HG03139 (cell line): ENCODE measurements around the gene MRPL28.
"Not testable (repeated sequence)": the region's sequence is repeated elsewhere in the genome, so short reads cannot be mapped to it uniquely, and the experiment has no call there.

Source experiments
- ATAC-seq: cut with Tn5 transposase; IDR thresholded peaks from one replicate; pipeline ENCODE4 v1.9.1; 2021; ENCODE audit not compliant: unreplicated experiment

MRPL28 gene

GRCh38 chr16:373848-374615 lies 3.7 kb upstream of the MRPL28 start:
- ATAC-seq = no peak

DNA sequence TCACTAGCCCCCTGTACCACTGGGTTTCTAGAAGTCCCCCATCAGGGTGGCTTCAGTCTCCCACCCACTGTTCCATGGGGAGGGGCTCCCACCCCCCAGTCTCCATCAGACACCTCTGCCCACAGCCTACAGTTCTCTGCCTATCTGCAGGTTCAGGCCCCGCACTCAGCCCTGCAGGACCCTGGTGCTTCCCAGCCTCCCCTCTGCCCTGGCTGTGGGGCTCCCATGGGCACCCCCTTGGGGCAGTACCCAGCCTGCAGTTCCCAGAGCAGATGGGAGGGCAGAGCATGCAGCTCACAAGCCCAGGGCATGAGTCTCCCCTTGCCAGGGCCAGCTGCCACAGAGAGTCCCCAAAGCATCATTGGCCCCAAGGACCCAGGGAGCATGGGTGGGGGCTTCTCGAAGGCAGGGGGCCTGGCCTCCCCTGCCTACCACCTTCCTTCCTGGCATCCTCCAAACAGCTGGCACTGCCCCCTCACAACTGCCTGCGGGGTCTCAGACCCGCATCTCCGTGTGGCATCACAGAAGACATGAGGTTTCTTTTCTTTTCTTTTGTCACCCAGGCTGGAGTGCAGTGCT lies 2.8 kb upstream of the MRPL28 start:
- no peak for ATAC-seq

- ATAC-seq = no peak
Measured at GRCh38 chr16:372302-372983, 2.1 kb upstream of the MRPL28 start.

DNA sequence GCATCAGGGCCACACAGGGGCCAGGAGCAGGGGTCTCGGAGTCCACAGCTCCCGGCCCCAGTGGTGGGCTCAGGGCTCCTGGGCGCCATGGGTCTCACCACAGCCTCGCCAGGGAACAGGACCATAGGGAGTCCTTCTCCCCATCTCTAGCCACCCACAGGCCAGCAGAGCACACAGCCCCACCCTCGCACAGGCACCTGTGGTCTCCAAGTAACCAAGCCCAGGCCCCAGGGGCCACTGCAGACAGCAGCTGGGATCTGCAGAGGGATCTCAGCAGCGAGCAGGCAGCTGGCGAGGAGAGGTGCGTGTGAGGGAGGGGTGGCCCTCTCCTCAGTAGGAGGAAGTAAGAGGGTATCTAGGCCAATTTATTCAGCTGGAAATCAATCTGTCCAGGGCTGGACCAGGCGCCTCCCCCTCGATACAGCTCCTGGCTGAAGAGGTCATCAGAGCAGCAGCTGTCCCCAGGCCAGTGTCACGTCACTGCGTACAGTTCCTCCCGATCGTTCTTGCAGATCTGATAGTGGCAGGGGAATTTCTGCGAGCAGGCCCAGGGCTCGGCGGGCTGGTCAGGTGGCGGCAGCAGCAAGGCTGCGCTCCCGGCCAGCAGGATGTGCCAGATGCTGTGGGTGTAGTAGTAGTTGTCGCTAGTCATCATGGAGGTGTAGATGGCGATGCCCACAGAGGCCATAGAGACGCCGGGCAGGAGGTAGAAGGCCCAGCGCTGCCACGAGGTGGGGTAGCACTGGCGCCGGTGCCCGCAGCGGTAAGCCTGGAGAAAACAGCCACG lies 1.4 kb upstream of the MRPL28 start:
- no peak for ATAC-seq

DNA sequence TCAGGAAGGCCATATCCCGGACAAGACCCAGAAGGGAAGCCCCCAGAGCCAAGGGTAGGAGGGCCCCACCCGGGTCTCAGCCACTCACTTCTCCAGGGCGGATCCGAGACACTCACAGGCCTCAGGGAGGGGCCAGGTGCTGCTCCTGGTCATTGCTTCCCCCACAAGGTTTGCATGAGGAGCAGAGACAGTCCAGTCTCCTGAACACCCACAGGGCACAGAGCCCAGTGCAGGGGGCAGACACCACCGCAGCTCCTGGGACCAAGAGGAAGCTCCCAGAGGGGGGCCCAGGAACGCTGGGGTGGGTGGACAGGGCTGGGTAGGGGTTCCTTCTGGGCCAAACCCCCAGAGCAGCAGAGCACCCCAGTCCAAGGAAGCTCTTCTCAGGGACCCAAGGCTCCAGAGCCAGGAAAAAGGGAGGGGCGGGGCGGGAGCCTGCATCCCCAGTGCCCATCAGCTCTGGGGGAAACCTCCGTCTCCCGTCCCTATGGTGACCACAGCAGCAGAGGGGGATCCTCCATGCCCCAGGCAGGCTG lies 709 bp upstream of the MRPL28 start:
- no peak for ATAC-seq

DNA sequence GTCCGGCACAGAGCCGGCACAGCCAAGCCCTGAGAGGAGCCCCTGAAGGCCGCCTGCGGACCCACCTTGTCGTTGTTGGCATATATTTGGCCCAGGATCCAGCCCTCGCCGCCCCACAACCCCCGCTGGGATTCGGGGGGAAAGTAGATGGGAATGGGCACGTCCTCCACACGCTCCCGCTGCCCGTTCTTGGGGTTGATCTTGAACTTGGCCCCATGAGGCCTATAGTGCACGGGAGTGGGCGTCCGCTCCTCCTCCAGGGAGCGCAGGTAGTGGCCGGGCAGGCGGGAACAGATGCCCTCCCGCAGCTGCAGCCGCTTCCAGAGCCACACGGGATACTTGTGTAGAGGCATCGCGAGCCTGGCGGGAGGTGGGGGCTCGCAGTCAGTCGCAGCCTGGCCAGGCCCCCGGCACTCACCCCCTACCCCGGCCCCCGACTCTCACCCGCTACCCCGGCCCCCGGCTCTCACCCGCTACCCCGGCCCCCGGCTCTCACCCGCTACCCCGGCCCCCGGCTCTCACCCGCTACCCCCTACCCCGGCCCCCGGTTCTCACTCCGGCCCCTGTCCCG lies 387 bp downstream of the MRPL28 start:
- no peak for ATAC-seq

GRCh38 chr16:369275-369865 lies 968 bp downstream of the MRPL28 start:
- no peak for ATAC-seq

- ATAC-seq = no peak
Measured at GRCh38 chr16:368388-369158, 1.8 kb downstream of the MRPL28 start.

- ATAC-seq = no peak
Measured at GRCh38 chr16:367333-367903, 2.9 kb downstream of the MRPL28 start.

GRCh38 chr16:366476-366875 lies 3.9 kb downstream of the MRPL28 start:
- no peak for ATAC-seq

- no peak for ATAC-seq
Measured at GRCh38 chr16:364595-365491, 5.5 kb downstream of the MRPL28 start.

DNA sequence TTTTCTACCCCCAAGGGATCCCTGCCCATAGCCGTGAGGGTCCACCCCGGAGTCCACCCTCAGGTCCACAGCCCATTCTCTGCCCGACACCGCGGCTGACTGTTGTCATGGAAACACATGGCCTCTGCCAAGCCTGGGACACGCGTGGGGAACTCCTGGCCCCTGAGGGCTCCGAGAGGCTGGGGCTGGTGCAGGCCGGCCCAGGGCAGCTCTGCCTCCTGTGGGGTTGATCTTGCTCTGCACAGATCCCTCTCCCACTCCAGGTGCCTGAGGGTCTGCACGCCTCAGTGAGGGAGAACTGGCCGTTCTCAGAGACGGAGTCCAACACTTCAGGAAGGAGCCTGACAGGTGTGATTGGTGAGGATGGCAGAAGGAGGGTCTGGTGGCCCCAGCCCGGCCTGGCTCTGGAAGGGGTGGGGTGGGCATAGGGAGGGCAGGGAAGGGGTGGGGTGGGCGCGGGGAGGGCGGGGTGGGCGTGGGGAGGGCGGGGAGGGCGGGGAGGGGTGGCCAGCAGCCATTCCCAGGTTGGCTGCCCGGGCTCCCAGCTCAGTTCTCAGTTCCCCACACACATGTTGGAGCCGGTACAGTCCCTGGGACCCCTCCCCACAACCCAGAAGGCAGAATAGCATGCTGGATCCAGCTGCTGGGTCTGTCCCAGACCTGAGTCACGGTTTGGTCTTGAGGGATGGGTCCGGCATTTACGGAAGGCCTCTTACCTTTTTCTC lies 6.4 kb downstream of the MRPL28 start:
- ATAC-seq = no peak

GRCh38 chr16:363110-363765 lies 7.1 kb downstream of the MRPL28 start:
- ATAC-seq = no peak

DNA sequence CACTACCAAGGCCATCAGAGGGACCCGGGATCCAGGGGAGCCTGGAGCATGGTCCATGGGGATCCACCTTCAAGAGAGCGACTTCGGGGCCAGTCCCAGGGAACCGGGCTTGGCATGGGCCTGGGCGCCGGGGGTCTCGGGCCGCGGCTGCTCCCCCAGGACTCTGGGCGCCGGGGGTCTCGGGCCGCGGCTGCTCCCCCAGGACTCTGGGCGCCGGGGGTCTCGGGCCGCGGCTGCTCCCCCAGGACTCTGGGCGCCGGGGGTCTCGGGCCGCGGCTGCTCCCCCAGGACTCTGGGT lies 7.7 kb downstream of the MRPL28 start:
- not testable (repeated sequence) for ATAC-seq

- no peak for ATAC-seq
Measured at GRCh38 chr16:361872-362701, 8.3 kb downstream of the MRPL28 start.

DNA sequence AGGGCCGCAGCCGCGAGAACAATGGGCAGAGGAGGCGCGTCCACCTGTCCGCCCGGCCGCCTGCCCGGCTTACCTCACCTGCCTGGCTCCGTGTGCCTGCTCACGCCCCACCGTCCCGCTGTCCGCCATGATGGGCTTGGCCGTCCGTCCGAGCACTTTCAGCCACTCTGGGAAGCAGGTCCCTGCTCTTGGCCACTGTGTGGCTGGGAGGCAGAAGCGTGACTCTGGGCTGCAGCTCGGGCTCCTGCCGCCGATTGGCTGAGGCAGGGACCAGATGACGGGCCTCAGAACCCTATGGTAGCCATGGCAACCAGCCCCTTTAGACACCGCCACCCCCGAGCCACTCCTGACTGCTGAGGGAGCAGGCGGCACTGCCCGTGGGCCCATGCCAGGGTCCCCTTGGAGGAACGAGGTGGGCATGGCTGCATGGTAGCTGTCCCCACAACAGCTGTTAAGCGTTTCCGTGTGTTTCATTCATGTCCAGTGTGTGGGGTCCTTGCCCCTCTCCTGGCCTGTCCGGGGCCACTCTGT lies 8.9 kb downstream of the MRPL28 start:
- no peak for ATAC-seq
